GM18873 (cell line): ENCODE measurements around the gene SLC26A11.

Experiments used
- ATAC-seq: cut with Tn5 transposase; IDR thresholded peaks from one replicate; pipeline ENCODE4 v1.9.1; 2021; ENCODE audit warnings: mild to moderate bottlenecking, moderate library complexity, moderate number of reproducible peaks; ENCODE audit not compliant: unreplicated experiment, low FRiP score

Gene SLC26A11

GRCh38 chr17:80216473-80217456, 3.5 kb upstream of the SLC26A11 start:
- ATAC-seq: no peak

DNA sequence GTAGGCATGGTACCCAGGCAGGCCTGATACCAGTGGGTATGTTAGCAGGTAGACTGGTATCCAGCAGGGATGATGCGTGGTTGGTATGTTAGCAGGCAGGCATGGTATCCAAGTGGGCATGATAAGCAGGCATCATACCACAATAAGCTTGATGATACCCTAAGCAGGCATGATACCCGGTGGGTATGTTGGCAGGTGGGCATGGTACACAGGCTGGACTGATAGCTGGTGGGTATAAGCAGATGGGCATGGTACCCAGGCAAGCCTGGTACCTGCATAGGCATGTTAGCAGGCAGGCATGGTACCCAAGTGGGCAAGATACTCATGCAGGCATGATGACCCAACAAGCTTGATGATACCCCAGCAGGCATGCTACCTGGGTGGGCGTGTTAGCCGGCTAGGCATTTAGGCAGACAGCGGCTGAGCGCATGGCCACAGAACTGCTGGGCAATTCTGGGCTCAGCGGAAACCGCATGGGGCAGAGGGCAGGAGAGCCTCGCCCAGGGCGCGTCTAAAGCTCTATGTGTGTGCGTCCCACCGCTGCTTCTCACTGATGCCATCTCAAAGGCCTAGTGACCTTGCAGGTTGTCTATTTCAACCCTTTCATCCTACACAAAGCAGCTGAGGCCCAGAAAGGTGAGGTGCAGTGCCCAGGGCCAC, 2.4 kb upstream of the SLC26A11 start:
- ATAC-seq: no peak

- ATAC-seq: no peak
These were observed 1.8 kb upstream of the SLC26A11 start for GRCh38 chr17:80218391-80218790.

DNA sequence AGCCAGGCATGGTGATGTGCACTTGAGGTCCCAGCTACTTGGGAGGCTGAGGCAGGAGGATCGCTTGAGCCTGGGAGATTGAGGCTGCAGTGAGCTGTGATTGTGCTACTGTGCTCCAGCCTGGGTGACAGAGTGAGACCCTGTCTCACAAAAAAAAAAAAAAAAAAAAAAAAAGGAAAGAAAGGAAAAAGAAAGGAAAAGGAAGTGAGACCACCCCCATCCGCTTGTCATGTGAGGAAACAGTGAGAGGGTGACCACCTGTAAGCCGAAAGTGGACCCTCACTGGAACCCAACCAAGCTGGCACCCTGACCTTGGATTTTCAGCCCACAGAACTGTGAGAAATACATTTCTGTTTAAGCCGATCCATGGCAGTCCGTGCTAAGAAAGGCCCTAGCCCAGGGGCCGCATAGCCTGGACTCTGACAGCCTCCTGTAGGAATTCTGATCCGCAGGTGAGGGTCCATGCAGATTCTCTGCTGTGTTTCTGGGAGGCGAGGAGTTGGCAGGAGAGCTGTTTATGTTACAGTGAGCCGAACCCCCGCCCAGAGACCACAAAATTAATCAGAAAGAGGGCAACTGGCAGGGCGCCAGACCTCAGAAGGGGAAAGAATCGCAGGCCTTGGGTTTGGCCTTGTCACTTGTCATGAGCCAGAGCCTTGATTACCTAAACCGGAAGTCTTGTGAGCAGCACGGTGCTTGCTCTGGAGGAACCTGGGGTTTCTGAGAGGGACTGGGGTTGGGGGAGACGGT, 1.0 kb upstream of the SLC26A11 start:
- no peak for ATAC-seq

DNA sequence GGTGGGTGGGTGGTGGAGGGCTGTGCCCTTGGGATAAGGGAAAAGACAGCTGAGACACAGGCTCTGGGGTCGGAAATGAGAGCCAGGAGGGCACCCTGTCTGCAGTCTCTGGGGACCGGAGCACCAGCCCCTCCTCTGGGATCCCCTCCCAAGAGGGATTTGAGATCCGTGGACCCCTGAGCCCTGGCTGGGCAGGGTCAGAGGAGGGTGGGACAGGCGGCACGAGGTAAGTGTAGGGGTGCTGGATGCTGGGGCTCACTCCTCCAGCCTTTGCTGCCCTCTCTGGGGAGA, 519 bp upstream of the SLC26A11 start:
- ATAC-seq: no peak

GRCh38 chr17:80220736-80221215, 549 bp downstream of the SLC26A11 start:
- ATAC-seq: no peak

DNA sequence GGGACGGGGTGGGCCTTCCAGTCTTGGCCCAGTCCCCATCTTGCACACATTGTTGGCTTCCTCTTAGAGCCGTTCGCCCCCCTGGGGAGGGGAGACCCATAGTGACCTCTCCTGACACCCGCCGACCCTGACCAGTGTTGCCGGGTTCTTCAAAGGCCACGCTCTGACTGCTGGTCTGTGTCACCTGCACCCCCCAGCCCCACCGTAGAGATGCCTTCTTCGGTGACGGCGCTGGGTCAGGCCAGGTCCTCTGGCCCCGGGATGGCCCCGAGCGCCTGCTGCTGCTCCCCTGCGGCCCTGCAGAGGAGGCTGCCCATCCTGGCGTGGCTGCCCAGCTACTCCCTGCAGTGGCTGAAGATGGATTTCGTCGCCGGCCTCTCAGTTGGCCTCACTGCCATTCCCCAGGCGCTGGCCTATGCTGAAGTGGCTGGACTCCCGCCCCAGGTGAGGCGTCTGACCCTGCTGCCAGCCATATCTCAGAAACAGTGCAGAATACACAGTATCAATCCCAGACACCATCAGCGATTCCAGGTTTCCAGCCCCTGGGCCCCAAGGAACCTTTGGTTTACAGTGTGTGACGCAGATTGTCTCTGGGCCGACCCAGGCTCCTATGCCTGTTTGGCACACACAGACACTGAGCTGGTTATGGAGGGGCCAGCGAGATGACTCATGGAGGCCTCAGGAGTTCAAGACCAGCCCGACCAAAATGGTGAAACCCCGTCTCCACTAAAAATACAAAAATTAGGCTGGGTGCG, 1.3 kb downstream of the SLC26A11 start:
- no peak for ATAC-seq

- no peak for ATAC-seq
These were observed 2.3 kb downstream of the SLC26A11 start for GRCh38 chr17:80222376-80223141.

GRCh38 chr17:80223142-80223815, 3.1 kb downstream of the SLC26A11 start:
- no peak for ATAC-seq

DNA sequence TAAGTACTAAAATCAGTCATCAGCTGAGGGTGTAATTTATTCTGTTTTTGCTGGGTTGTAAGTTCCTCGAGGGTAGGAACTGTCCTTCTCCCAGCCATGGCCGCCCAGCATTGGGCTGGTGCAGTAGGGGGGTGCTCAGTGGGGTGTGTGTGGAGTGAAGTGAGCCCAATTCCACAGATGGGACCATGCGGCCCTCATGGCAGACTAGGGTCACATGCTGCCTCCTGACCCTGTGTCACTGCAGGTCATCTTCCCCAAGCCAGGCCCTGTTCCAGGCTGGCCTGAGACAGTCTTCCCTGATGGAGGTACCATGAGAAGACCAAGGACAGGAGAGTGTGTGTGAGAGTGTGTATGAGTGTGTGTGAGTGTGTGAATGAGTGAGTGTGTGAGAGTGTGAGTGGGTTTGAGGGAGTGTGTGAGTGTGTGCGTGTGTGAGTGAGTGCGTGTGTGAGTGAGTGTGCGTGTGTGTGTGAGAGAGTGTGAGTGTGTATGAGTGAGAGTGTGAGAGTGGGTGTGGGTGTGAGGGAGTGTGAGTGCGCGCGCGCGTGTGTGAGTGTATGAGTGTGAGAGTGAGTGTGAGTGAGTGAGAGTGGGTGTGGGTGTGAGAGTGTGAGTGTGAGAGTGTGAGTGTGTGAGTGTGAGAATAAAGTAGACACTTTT, 3.7 kb downstream of the SLC26A11 start:
- ATAC-seq: no peak

- ATAC-seq: no peak
These were observed 4.5 kb downstream of the SLC26A11 start for GRCh38 chr17:80224683-80225082.

DNA sequence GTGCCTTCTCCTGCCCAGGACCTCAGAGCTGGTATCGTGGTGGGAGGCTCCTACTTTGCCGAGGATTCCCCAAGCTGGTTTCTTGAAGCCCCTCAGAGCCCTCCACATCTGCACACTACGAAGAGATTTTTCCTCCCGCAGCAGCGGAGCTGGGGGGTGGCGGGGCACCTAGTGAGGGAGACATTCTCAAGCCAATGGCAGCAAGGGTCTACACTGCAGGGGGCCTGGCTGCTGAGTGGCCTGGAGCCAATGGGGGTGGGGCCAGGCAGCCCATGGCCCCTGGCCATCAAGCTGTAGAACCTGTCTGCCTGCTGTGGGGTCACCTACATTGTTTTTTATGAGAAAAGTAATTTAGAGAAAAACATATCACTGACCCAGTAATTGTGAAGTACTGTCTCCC, 5.0 kb downstream of the SLC26A11 start:
- ATAC-seq: no peak

- ATAC-seq: no peak
These were observed 6.9 kb downstream of the SLC26A11 start for GRCh38 chr17:80227156-80227555.

- ATAC-seq: no peak
These were observed 7.4 kb downstream of the SLC26A11 start for GRCh38 chr17:80227666-80228065.

DNA sequence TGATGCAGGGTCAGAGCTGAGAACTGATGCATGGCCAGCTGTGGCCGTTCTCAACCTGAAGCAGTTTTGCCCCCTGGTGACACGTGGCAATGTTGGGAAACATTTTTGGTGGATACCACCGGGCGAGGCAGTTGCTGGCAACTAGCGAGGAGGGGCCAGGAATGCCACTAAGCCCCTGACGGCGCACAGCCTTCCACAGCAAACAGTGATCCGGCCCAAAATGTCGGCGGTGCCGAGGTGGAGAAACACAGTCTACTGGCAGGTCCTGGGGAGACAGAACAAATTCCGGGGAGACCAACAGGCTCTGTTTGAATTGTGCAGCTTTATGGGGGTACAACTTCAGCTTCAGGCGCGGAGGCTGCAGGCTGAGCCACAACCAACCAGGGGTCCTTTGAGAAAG, 8.2 kb downstream of the SLC26A11 start:
- no peak for ATAC-seq

DNA sequence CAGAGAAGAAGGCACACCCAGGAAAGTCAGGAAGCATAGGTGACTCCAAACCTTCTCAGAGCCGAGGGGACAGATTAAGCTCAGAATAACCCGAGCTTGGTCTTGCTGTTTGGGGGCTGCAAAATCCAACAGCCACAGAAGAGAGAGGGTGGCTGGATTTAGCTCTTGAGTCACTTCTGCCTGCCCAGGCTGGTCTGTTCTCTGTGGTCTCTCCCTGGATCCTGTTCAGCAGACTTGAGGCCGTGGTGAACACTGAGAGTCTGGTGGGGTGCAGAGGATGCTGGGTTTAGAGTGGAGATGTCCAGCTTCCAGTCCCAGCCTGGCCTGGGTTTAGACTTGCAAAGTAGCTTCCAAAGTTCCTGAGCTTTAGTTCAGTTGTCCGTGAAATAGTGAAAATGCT, 8.8 kb downstream of the SLC26A11 start:
- no peak for ATAC-seq

DNA sequence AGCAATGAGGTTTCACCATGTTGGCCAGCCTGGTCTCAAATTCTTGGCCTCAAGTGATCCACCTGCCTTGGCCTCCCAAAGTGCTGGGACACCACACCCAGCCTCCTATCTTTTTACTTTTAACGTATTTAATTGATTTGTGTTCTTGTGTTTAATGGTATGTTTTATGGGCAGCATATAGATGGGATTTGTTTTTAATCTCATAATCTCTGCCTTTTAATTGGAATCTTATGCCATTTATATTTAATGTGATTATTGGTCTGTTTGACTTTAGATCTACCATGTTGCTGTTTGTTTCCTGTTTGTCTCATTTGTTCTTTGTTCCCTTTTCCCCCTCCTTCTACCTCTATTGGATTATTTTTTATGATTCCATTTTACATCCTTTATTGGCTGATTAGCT, 12.2 kb downstream of the SLC26A11 start:
- no peak for ATAC-seq

DNA sequence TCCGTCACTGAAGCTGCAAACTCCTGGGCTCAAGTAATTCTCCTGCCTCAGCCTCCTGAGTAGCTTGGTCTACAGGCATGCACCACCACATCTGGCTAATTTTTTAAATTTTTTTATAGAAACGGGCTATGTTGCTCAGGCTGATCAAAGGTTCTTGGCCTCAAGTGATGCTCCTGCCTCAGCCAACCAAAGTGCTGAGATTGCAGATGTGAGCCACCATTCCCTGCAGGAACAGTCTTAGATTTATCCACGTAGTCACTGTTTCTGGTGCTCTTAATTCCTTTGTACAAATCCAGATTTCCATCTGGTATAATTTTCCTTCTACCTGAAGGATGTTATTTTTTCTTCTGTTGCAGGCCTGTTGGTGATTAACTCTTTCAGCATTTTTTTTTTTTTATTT, 13.0 kb downstream of the SLC26A11 start:
- no peak for ATAC-seq

- no peak for ATAC-seq
These were observed 16.7 kb downstream of the SLC26A11 start for GRCh38 chr17:80236911-80237310.
